Measurements from ENCODE around the gene ZNF462.
"Not testable (repeated sequence)": the region's sequence is repeated elsewhere in the genome, so short reads cannot be mapped to it uniquely, and the experiment has no call there.

The ZNF462 gene

DNA sequence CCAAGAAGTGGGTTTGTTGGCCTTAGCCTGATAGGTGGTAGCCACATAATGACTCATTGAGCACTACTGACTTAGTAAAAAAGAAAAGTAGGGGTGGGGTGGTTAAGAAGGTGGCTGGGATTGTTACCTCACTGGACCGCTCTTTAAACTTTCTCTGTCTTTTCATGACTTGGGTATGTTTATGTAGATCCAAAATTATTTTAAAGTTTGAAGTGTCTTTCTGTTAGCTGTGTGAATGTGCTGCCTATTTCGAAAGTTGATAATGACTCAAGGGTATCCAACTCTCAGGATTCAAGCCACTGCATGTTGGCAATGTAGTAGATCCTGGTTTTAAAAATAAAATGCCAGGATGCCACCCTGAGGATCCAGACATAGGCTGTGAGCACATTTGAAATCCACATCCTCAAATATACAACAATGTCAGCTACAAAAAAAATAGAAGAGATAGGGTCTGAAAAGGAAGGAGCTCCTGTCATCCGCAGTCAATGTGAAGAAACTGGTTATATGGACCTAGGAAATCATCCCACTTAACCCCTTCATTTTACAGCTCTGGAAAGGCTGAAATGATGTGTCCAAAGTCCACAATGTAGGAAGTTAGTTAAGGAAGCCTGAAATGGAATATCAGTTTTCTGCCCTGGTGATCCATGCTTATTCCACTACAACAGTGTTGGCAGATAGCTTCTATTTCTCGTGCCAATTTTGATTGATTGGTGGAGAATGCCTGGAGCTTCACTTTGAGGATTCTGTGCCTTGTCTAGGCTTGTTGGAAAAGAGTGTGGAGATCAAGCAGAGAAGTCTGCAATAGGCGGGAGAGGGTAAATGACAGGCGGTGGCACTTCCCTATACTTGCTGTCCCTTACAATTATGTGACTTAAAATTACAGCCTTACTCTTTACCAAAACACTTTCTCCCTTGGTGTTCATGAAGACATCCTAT is 23.4 kb downstream of the ZNF462 start:
- DNase-seq (ENCODE audit: low read depth, low spot score) = no peak

DNA sequence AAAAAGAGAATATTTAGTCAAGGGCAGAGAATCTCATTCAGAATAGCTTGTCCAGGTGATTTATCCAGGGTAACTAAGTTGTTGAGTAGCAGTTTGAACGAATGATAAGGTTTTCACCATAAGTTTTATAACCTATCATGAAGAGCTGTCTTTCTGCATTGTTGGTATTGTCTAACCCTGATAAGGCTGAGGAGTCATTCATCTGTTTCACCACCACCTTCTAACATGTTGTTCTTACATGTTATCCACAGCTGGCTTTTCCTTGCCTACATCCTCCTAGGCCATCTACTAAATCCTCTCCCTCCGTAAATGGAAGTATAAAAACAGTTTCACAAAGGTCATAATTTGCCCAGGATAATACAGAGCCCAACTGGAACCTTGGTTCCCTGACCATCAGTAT is 24.1 kb downstream of the ZNF462 start:
- no peak for DNase-seq (ENCODE audit: low read depth, low spot score)

DNA sequence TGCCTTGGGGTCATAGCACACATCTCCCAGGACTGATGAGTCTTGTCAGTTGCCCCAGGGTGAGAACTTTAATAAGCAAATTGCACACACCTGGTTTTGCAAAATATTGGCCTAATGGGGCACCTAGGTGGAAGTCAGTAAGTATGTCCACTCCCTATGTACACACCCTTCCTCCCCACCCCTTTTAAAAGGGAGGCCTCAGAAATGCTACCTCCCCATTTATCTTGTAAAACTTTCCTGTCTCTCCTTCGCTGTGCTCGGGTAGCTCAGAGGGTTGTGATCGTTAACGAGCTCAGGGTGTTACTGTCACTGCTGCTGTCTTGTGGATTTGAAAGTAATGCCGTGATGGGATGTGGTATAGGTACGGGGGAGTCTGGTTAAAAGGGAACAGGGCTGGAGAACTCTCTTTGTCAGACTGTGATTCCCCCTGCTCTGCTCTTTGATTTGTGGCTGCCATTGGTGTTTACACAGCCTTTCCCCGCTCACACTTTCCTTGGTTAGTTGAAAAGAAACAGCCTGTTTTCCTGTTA is 26.2 kb downstream of the ZNF462 start:
- DNase-seq (ENCODE audit: low read depth, low spot score) = no peak

DNA sequence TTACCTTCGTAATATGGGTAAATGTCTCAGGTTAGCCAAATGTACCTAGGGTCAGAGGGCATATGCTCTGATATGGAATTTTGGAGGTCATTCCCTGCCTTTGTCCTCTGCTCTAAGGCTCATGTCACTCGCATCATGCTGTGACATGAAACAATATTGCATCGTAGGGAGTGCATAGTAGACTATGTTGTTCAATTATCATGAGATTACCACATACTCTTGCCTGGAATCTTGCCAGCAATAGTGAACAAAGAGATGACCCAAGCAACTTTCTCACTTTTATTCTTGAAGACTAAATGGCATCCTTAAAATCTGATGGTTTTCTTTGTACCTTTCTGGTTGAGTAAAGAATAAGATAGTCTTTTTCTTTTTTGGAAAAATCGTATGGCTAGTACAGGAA is 27.6 kb downstream of the ZNF462 start:
- no peak for DNase-seq (ENCODE audit: low read depth, low spot score)

DNA sequence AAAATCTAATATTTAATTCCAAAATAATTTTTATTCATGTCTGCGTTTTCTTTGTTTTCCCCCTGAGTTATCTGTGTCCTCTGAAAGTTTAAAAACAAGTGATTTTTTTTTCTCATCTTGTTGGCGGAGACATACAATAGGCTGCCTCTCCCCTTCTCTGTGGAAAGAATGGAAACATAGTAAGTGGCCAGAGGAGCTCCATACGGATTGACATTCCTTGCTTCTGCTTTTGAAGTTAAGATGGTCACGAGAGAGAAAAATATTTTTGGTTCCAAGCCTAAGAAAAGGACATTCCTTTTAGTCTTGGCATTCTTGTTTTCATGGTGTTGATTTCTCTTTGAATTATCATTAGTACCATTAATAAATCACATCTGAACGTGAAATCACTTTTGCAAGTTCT is 28.3 kb downstream of the ZNF462 start:
- DNase-seq (ENCODE audit: low read depth, low spot score) = no peak

DNA sequence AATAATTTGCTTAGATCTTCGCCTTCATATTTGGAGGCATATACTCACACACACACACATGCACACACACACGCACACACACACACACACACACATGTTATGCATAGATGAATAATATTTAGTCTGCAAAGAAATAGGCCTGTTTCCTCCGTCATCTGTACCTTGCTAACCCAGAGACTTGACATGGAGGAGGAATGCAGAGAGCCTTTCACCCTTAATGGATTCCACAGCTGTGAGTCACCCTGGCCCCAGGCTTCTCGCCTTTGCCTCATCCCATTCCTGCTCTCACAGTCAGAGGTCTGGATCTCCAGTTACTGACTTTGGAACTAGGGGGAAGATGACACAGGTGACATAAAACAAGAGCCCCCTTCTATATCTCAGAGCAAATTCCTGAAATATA is 29.7 kb downstream of the ZNF462 start:
- peak; percentile 79 for DNase-seq (ENCODE audit: low read depth, low spot score)

DNA sequence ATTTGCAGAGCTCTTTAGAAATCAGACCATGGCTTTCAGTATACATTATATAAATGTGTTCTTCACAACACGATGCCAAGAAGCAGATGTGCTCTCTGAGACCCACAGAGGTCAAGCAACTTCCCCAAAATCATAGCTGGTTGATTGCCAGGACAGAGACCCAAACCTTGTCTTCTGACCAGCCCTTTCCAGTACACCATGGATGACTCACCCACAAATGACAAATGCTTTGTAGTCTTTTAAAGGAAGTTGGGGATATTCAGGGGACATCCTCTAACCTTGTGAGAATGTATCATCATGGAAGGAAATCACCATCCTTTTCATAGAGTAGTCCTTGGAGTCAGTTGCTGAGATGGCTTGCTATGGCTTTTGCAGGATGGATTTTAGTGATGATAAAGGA is 30.1 kb downstream of the ZNF462 start:
- DNase-seq (ENCODE audit: low read depth, low spot score) = no peak

DNA sequence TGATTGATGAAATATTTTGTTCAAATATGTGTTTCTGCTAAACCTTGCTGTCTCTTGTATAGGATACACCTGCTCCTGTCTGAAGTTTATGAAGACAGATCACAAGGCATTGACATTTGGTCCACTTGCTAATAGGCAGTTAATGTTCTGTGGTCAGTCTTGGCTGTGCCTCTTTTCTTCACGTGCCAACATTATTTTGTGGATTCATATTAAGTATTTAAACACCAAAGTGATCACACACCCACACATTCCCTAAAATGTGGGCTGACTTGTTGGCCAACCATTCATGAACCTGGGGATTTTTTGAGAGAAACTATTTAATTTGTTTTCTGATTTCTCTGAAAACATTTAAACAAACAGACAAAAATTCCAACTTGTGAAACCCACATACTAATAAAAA is 33.7 kb downstream of the ZNF462 start:
- DNase-seq (ENCODE audit: low read depth, low spot score) = no peak

DNA sequence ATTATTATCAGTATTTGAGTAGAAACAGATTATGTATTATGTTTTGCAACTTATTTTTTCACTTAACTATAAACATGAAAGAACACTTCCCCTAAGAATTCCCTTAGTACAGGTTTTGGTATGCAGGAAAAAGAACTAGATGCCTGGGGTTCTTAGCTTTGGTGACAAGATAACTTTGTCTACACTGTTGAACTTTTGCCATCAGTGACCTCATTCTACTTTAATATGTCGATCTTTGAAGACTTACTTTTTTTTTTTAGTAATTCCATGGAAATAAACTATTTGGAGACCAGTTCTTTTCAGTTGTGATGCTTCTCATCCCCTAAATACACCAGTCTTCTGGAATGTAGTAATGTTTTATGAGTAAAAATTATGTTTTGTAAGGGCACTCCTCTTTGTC is 34.3 kb downstream of the ZNF462 start:
- no peak for DNase-seq (ENCODE audit: low read depth, low spot score)

DNA sequence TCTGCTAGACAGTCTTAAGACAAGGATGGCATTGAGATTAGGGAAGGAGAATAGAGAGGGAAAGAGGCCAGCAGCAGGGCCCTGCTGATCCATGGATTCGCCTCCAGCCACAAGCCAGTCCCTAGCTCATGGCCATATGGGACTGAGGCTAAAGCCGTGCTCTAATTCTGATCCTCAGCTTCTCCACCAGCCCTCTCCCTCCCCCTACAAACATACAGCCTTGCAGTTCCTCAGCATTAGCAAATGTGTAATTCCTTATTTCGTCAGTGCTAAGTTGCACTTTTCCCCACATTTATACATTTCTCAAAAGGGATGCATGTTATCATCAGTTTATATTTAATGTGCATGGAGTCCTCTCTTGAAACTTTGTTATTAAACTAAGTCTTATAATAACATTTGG is 34.8 kb downstream of the ZNF462 start:
- no peak for DNase-seq (ENCODE audit: low read depth, low spot score)

DNA sequence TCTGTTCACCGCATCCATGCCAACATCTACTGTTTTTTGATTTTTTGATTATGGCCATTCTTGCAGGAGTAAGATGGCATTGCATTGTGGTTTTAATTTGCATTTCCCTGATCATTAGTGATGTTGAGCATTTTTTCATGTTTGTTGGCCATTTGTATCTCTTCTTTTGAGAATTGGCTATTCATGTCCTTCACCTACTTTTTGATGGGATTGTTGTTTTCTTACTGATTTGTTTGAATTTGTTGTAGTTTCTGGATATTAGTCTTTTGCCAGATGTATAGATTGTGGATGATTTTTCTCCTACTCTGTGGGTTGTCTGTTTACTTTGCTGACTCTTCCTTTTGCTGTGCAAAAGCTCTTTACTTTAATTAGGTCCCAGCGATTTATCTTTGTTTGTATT is 37.6 kb downstream of the ZNF462 start:
- DNase-seq (ENCODE audit: low read depth, low spot score) = not testable (repeated sequence)

DNA sequence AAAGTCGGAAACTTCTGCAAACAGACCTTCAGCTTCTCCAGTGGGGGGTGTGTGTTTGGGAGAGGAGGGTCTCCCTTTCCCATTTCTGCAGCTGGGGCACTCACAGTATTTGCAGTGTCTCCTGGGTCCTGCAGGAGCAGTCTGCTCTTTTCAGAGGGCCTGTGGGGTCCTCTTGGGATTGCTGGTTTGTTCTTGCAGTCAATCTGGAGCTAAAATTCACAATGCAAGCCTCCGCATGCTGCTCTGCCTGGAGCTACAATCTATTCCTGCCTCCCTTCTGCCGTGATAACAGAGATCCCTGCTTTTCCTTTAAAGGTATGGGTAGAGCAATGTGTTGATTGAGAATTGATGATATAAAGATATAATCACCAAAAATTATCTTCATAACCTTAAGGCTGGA is 43.2 kb downstream of the ZNF462 start:
- no peak for DNase-seq (ENCODE audit: low read depth, low spot score)

DNA sequence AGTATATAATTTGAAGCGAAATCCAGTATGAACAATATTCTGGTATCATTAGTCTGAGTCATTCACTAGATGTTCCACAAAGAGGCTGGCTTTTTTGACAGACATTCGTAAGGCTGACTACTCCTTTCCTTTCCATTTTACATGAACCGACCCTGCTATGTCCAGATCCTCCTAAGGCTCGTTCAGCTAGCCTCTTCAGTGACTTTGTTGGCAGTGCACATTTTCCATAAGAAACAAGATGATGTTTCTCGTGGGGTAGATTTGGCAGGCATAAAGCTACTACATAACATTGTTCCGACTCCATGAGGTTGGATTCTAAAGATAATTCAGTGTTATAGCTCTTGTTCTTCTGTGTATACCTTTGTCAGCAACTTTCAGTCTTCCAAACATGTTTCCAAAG is 49.0 kb downstream of the ZNF462 start:
- DNase-seq (ENCODE audit: low read depth, low spot score) = no peak

DNA sequence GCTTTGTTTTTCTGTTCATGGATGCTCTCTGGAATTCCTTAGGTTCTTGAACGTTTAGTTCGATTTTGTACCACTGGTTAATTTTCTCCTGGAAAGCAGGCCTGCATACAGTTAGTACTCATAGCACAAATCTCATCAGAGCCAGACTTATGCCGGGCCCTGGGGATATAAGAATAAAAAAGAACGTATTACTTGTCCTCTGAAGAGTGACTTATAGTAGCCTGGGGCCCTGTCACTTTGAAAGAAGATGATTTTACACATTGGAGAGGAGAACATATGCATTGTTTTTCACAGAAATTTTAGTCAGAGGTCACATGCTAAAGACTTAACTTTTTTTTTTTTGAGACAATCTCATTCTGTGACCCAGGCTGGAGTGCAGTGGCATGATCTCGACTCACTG is 50.3 kb downstream of the ZNF462 start:
- DNase-seq (ENCODE audit: low read depth, low spot score) = no peak

DNA sequence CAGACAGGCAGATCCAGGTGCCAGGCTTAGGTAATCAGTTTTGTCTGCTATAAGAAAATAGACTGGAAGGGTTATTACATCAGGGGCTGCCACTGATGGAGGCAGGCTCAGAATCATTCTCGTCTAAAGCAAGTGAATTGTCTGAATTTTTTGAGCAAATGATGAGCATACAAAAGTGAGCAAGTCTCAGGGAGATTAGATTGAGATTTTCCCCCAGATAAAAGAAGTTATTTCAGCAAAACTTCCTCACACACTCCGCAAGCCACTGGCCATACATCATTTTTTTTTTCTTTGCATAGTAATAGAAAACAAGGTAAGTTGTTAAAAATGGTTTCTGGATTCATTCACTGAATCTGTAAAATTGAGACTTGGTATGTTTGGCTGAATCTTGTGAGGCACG is 52.9 kb downstream of the ZNF462 start:
- no peak for DNase-seq (ENCODE audit: low read depth, low spot score)

DNA sequence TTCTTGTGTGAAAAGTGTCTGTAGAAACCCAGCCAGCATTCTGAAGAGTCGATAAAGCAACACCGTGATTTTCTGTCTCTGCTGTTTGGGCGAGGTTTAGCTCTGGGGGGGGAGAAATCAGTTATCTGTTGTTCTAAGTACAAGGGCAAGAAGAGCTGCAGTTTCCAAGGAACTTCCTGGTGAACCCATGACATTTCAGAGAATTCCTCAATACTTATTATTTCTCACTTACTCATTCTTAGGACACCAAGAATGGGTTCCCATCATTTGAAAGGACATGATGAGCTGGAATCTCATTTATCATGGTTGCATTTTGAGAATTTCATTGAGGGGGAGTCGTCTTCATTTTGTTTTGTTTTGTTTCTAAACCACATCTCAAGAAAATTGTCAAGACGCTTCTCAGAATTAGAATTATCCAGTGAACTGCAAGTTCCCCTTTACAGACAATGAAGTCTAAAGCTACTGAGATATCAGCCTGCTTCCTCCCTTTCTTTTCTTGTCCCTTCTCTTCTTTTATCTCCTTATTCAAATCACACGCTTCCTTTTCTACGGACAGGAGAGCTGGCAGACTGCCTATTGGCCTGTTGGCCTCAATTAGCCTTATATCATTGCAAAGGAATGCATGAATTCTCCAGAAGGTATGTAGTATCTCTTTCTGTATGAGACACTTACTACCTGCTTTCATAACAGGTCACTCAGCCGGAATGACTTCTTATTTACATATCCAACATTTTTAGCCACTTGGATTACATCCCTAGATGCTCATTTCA is 53.7 kb downstream of the ZNF462 start:
- no peak for DNase-seq (ENCODE audit: low read depth, low spot score)

DNA sequence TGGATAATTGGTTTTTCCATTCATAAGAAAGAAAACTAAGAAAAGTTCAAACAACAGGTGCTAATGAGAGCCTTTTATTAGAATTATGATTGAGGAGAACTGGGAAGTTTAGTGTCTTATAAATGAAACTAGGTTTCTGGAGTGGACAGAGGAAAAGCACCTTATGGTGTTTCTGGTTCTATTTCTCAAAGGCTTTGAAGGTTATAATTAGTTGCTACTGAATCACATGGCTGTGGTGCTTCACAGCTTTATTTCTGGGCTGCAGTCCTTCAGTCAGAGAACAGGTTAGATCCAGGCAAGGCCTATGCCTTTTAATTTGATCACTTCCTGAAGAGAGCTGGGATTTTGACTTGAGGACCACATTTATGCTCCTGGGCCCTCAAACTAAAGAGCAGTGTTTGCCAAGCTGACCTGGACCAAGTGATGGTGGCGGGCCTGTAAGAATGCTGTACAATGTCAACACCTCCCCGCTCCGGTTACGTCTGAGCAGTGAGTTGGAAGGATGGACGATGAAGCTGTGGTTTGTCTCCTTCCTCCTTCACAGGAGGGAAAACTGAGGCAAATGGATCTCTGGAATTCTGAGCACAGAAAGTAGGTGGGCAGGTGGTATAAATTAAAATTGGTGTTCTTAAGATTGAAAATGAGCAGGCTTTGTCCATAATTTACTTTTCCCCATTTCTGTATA is 56.0 kb downstream of the ZNF462 start:
- DNase-seq (ENCODE audit: low read depth, low spot score) = no peak

DNA sequence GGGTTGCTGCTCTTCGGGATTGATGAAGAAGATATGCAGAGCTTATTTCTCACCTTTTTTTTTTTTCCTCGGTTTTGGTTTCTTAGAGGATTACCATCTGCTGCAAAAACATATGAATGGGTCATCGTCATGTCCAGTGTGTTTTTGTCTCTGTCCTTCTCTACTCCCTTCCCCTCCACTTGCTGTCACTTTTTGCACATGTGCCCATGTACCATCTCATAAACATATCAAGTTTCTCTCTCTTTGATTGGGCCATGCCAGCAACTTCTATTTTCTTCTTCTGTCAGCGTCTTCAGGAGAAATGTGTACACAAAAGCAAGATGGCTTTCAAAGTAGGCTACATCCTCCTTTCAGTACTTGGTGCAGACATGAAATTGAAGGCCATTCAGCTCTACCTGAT is 57.1 kb downstream of the ZNF462 start:
- no peak for DNase-seq (ENCODE audit: low read depth, low spot score)

DNA sequence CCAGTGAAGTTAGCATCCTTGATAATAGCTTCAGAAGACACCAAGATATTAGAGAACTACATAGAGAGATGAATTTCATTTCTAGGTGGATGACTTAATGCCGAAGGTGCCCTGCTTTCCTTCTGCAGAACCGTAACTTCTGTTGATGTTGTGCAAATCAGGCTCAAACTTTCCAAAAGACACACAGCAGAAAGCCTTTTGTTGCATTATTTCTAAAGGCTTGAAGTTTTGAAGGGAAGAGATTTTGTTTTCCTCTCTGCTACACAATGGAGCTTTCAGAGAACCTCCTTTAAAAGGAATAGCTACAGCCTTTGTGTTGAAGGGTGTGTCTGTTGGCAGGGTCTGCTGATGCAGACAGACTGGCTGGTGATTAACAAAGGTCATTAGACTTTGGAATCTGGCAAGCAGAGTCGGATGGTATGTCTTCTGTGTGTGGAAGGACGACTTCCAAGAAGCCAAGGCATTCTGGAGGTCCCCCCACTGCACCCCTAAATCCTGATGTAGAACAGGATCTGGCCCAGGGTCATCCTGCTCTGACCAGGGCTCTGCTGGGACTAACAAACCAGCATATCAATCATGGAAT is 57.8 kb downstream of the ZNF462 start:
- DNase-seq (ENCODE audit: low read depth, low spot score) = no peak

DNA sequence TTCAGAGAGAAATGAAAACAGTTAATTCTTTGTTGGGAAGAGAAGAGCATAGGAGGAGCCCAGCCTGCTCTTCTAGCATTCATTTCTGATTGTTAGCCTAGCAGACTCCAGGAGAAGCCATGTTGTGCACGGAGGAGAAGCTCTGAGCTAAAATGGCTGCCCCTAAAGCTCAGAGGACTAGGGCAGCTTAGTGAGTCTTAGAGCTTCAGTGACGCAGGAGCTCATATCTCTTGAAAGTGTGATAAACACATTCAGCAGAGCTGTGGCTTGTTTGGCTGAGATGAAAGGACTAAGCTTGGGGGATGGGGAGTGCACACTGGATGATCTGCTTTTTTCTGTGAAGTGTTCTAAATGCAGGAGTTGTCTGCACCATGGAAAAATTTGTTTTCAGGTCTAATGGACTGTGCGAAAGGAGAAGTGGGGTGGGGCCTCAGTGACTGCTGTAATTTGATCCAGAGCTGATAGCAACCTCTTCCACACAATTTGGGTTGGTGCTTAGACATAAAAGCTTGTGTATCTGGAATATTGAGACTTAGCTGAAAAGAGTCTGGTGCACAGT is 58.5 kb downstream of the ZNF462 start:
- no peak for DNase-seq (ENCODE audit: low read depth, low spot score)

DNA sequence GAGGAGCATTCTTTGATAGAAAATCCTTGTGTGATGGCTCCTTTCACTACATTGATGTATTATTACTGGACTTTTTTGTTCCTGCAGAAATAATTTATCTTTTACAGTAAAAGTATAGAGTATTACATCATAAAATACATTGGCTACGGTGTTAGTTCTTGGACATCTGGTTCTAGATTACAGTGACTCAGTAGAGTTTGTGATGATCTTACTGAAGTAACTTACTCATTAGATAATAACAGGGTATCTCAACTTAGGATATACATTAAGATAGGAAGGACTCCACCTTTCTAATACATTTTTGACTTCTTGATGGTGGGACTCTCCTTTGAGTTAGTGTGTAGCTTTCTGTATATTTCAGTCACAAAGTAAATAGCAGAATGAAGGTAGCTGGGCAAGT is 59.1 kb downstream of the ZNF462 start:
- no peak for DNase-seq (ENCODE audit: low read depth, low spot score)

Data from smooth muscle cell of the brain vasculature (primary cell).